HEK293 (cell line): ENCODE results near the gene PEAK3.

Experiments
- CTCF ChIA-PET: fragments of 350-600 bp; formaldehyde crosslinking; extraction: SDS; loops from one replicate; lab custom pipeline; 2021; ENCODE audit warnings: antibody characterized with exemption; lab: Yijun Ruan, JAX
- POLR2A ChIA-PET: fragments of 300-600 bp; formaldehyde crosslinking; extraction: SDS; loops from one replicate; lab custom pipeline; 2020; ENCODE audit warnings: antibody characterized with exemption, inconsistent platforms; lab: Yijun Ruan, JAX
- H3K27ac ChIP-seq: fragments of 200-500 bp; sonication (Bioruptor generic); 2 replicates; pipeline ENCODE4 v1.5.1; 2014; ENCODE audit warnings: low read depth, low read length, control low read depth, inconsistent platforms; ENCODE audit errors: extremely low read depth
- H3K36me3 ChIP-seq, 2 experiments: fragments of 200-500 bp in 1 of 2; sonication (Bioruptor generic) in 1 of 2; 1 replicate in 1 of 2; 2 replicates in 1 of 2; pipeline ENCODE4 v1.5.1; 2014 to 2017; ENCODE audit warnings: inconsistent platforms in 2 of 2, low read length in 2 of 2; ENCODE audit not compliant: control insufficient read depth in 2 of 2, insufficient read depth in 1 of 2
- H3K4me1 ChIP-seq: fragments of 200-500 bp; sonication (Bioruptor generic); 2 replicates; pipeline ENCODE4 v1.5.1; 2014; ENCODE audit warnings: mild to moderate bottlenecking, low read length, inconsistent platforms; ENCODE audit not compliant: control insufficient read depth, insufficient read depth
- H3K4me3 ChIP-seq: 2 replicates; pipeline ENCODE4 v1.5.1; 2011; ENCODE audit warnings: low read depth, mild to moderate bottlenecking, control low read depth, low read length, moderate library complexity
- H3K9me3 ChIP-seq: fragments of 200-500 bp; sonication (Bioruptor generic); 2 replicates; pipeline ENCODE4 v1.5.1; 2014; ENCODE audit warnings: low read depth, low read length, inconsistent platforms; ENCODE audit not compliant: control insufficient read depth, insufficient read depth
- BCL11A ChIP-seq: fragments of 450-650 bp; formaldehyde crosslinking; IDR thresholded peaks from 2 replicates; pipeline ENCODE4 v1.5.1; 2016; ENCODE audit warnings: low read depth, missing biosample characterization, missing genetic modification characterization
- GLIS2 ChIP-seq: fragments of 450-650 bp; formaldehyde crosslinking; IDR thresholded peaks from 2 replicates; pipeline ENCODE4 v1.5.1; 2016; ENCODE audit warnings: missing biosample characterization, missing genetic modification characterization
- IKZF3 ChIP-seq: fragments of 450-650 bp; IDR thresholded peaks from 2 replicates; pipeline ENCODE4 v1.5.0; 2018; ENCODE audit warnings: missing biosample characterization, mild to moderate bottlenecking, missing genetic modification characterization, moderate library complexity
- KLF9 ChIP-seq: fragments of 450-650 bp; formaldehyde crosslinking; IDR thresholded peaks from 2 replicates; pipeline ENCODE4 v1.5.1; 2016; ENCODE audit warnings: missing biosample characterization, missing genetic modification characterization, low read depth
- SETDB1 ChIP-seq: IDR thresholded peaks from one replicate; pipeline ENCODE4 v1.6.1; 2017; ENCODE audit warnings: mild to moderate bottlenecking, low read length, moderate library complexity, mixed read lengths; ENCODE audit not compliant: insufficient read length
- ZFP41 ChIP-seq: fragments of 450-650 bp; formaldehyde crosslinking; IDR thresholded peaks from 2 replicates; pipeline ENCODE4 v1.5.1; 2016; ENCODE audit warnings: missing biosample characterization, missing genetic modification characterization, borderline replicate concordance
- ZNF10 ChIP-seq: fragments of 450-650 bp; formaldehyde crosslinking; IDR thresholded peaks from 2 replicates; pipeline ENCODE4 v1.5.1; 2017; ENCODE audit warnings: missing biosample characterization, missing genetic modification characterization
- ZNF221 ChIP-seq: fragments of 450-650 bp; formaldehyde crosslinking; IDR thresholded peaks from 2 replicates; pipeline ENCODE4 v1.5.1; 2017; ENCODE audit warnings: missing biosample characterization, missing genetic modification characterization, borderline replicate concordance
- ZNF311 ChIP-seq: fragments of 450-650 bp; formaldehyde crosslinking; IDR thresholded peaks from 2 replicates; pipeline ENCODE4 v1.5.1; 2017; ENCODE audit warnings: missing biosample characterization, missing genetic modification characterization, borderline replicate concordance
- ZNF404 ChIP-seq: fragments of 450-650 bp; formaldehyde crosslinking; IDR thresholded peaks from 2 replicates; pipeline ENCODE4 v1.5.1; 2017; ENCODE audit warnings: missing biosample characterization, missing genetic modification characterization
- ZNF423 ChIP-seq: fragments of 450-650 bp; formaldehyde crosslinking; IDR thresholded peaks from 2 replicates; pipeline ENCODE4 v1.5.1; 2016; ENCODE audit warnings: missing biosample characterization, missing genetic modification characterization
- ZNF473 ChIP-seq: fragments of 450-650 bp; formaldehyde crosslinking; IDR thresholded peaks from 2 replicates; pipeline ENCODE4 v1.5.1; 2017; ENCODE audit warnings: missing biosample characterization, missing genetic modification characterization
- ZNF48 ChIP-seq: fragments of 450-650 bp; formaldehyde crosslinking; IDR thresholded peaks from 2 replicates; pipeline ENCODE4 v1.5.1; 2016; ENCODE audit warnings: missing biosample characterization, missing genetic modification characterization
- ZNF514 ChIP-seq: fragments of 450-650 bp; formaldehyde crosslinking; IDR thresholded peaks from 2 replicates; pipeline ENCODE4 v1.5.1; 2016; ENCODE audit warnings: missing biosample characterization, missing genetic modification characterization
- ZNF561 ChIP-seq: fragments of 450-650 bp; IDR thresholded peaks from 2 replicates; pipeline ENCODE4 v1.5.1; 2018; ENCODE audit warnings: missing biosample characterization, missing genetic modification characterization, borderline replicate concordance
- ZNF621 ChIP-seq: fragments of 450-650 bp; formaldehyde crosslinking; IDR thresholded peaks from 2 replicates; pipeline ENCODE4 v1.5.1; 2017; ENCODE audit warnings: missing biosample characterization, missing genetic modification characterization
- ZNF629 ChIP-seq: fragments of 450-650 bp; formaldehyde crosslinking; IDR thresholded peaks from 2 replicates; pipeline ENCODE4 v1.5.1; 2017; ENCODE audit warnings: missing biosample characterization, missing genetic modification characterization
- ZNF677 ChIP-seq: fragments of 450-650 bp; IDR thresholded peaks from 2 replicates; pipeline ENCODE4 v1.5.0; 2018; ENCODE audit warnings: missing biosample characterization, mild to moderate bottlenecking, missing genetic modification characterization, moderate library complexity
- TF ChIP-seq, protein P1 (sequence below): fragments of 450-650 bp; formaldehyde crosslinking; IDR thresholded peaks from 2 replicates; pipeline ENCODE4 v1.5.1; 2016; ENCODE audit warnings: missing biosample characterization, missing genetic modification characterization
- TF ChIP-seq, protein P2 (sequence below): fragments of 450-650 bp; formaldehyde crosslinking; IDR thresholded peaks from 2 replicates; pipeline ENCODE4 v1.5.1; 2016; ENCODE audit warnings: missing biosample characterization, missing genetic modification characterization
- TF ChIP-seq, protein P3 (sequence below): fragments of 450-650 bp; formaldehyde crosslinking; IDR thresholded peaks from 2 replicates; pipeline ENCODE4; 2016; ENCODE audit warnings: missing biosample characterization, missing genetic modification characterization
- TF ChIP-seq, protein P4 (sequence below): fragments of 450-650 bp; formaldehyde crosslinking; IDR thresholded peaks from 2 replicates; pipeline ENCODE4 v1.5.1; 2017; ENCODE audit warnings: missing biosample characterization, missing genetic modification characterization
- TF ChIP-seq, protein P5 (sequence below): fragments of 450-650 bp; formaldehyde crosslinking; IDR thresholded peaks from 2 replicates; pipeline ENCODE4 v1.5.1; 2016; ENCODE audit warnings: missing biosample characterization, missing genetic modification characterization, borderline replicate concordance
- TF ChIP-seq, protein P6 (sequence below): fragments of 450-650 bp; formaldehyde crosslinking; IDR thresholded peaks from 2 replicates; pipeline ENCODE4 v1.5.1; 2016; ENCODE audit warnings: missing biosample characterization, missing genetic modification characterization

PEAK3 gene

DNA sequence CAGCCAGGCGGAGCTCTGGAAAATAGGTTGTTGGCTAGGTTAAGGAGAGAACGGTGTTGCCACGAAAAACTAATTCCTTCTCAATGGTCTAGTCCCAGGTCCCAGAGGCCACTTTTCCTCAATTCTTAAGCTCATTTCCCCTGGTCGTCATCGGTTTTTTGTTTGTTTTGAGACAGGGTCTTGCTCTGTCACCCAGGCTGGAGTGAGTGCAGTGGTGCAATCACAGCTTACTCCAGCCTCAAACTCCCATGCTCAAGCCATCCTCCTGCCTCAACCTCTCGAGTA, 44.2 kb downstream of the PEAK3 start (continued):
- TF ChIP-seq SETDB1 (no peak), ZNF473 (tag by site-specific recombination) (no peak), ZFP41 (tag by site-specific recombination) (no peak), ZNF311 (tag by site-specific recombination) (no peak), ZNF10 (tag by site-specific recombination) (no peak), ZNF629 (tag by site-specific recombination) (0 out of 2 replicates have a peak, but pooled peaks have one; percentile 2), ZNF404 (no peak), GLIS2 (tag by site-specific recombination) (no peak), IKZF3 (no peak), ZNF221 (no peak), KLF9 (tag by site-specific recombination) (0 out of 2 replicates have a peak, but pooled peaks have one; percentile 23), BCL11A (tag by site-specific recombination) (no peak)
- TF ChIP-seq, protein P1, sequence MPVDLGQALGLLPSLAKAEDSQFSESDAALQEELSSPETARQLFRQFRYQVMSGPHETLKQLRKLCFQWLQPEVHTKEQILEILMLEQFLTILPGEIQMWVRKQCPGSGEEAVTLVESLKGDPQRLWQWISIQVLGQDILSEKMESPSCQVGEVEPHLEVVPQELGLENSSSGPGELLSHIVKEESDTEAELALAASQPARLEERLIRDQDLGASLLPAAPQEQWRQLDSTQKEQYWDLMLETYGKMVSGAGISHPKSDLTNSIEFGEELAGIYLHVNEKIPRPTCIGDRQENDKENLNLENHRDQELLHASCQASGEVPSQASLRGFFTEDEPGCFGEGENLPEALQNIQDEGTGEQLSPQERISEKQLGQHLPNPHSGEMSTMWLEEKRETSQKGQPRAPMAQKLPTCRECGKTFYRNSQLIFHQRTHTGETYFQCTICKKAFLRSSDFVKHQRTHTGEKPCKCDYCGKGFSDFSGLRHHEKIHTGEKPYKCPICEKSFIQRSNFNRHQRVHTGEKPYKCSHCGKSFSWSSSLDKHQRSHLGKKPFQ: no peak
- TF ChIP-seq, protein P2, sequence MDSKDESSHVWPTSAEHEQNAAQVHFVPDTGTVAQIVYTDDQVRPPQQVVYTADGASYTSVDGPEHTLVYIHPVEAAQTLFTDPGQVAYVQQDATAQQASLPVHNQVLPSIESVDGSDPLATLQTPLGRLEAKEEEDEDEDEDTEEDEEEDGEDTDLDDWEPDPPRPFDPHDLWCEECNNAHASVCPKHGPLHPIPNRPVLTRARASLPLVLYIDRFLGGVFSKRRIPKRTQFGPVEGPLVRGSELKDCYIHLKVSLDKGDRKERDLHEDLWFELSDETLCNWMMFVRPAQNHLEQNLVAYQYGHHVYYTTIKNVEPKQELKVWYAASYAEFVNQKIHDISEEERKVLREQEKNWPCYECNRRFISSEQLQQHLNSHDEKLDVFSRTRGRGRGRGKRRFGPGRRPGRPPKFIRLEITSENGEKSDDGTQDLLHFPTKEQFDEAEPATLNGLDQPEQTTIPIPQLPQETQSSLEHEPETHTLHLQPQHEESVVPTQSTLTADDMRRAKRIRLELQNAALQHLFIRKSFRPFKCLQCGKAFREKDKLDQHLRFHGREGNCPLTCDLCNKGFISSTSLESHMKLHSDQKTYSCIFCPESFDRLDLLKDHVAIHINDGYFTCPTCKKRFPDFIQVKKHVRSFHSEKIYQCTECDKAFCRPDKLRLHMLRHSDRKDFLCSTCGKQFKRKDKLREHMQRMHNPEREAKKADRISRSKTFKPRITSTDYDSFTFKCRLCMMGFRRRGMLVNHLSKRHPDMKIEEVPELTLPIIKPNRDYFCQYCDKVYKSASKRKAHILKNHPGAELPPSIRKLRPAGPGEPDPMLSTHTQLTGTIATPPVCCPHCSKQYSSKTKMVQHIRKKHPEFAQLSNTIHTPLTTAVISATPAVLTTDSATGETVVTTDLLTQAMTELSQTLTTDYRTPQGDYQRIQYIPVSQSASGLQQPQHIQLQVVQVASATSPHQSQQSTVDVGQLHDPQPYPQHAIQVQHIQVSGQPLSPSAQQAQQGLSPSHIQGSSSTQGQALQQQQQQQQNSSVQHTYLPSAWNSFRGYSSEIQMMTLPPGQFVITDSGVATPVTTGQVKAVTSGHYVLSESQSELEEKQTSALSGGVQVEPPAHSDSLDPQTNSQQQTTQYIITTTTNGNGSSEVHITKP (tag by site-specific recombination): peak; percentile 85
- TF ChIP-seq, protein P3, sequence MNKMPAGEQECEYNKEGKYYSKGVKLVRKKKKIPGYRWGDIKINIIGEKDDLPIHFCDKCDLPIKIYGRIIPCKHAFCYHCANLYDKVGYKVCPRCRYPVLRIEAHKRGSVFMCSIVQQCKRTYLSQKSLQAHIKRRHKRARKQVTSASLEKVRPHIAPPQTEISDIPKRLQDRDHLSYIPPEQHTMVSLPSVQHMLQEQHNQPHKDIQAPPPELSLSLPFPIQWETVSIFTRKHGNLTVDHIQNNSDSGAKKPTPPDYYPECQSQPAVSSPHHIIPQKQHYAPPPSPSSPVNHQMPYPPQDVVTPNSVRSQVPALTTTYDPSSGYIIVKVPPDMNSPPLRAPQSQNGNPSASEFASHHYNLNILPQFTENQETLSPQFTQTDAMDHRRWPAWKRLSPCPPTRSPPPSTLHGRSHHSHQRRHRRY (tag by site-specific recombination): no peak

DNA sequence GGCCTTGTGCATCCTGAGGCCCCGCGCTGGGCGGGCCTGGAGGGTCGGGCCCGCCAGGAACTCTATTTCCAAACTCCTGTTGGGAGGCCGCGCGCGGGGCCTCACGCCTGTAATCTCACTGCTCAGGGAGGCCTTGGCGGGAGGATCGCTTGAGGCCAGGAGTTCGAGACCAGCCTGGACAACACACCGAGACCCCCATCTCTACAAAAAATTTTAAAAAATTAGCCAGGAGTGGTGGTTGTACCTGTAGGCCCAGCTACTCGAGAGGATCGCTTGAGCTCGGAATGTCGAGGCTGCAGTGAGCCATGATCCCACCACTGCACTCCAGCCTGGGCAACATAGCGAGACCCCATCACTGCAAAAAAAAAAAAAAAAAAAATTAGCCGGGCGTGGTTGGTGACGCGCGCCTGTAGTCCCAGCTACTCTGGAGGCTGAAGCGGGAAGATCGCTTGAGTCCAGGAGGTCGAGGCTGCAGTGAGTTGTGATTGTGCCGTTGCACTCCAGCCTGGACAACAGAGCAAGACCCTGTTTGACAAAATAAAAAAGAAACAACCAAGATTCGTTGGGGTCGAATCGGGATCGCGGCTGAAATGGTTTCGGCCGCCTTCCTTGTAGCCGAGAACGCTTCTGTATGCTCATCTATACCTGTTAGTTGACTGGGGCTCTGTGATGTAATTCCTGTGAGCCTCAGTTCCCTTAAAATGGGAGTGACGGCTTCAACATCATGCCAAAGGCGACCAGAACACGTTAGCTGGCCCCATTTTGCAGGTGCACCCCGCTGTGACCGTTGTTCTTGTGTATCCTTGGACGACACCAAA, 44.7 kb downstream of the PEAK3 start:
- ChIA-PET POLR2A (interaction anchor here (0.5 to 2.5 kb wide), 3 partner anchors 12 to 81 kb away, joined by 3 to 14 read pairs (median 5); partner anchors contain the start of gene AMH), CTCF (interaction anchor here (0.6 to 4.5 kb wide), 9 partner anchors 22 to 400 kb away, joined by 3 to 29 read pairs (median 3); no protein-coding TSS in a partner anchor)
- Histone ChIP-seq H3K4me3 (peak overlapping the region; percentile 84), H3K9me3 (no peaks in the 10 kb centered on the region), H3K36me3 (peaks cover 4 to 51% of the 10 kb centered on the region in 2 experiments; a peak in 2 of 3 replicates), H3K4me1 (peaks cover 4% of the 10 kb centered on the region; the same call in 1 of the 2 replicates), H3K27ac (peak overlapping the region; percentile 95)
- TF ChIP-seq ZNF561 (tag by site-specific recombination) (no peak; the same call in 1 of the 2 replicates), ZNF423 (tag by site-specific recombination) (no peak), ZNF48 (tag by site-specific recombination) (no peak), ZNF404 (no peak), ZNF514 (tag by site-specific recombination) (no peak), ZNF621 (no peak), ZNF677 (tag by site-specific recombination) (no peak)
- TF ChIP-seq, protein P4, sequence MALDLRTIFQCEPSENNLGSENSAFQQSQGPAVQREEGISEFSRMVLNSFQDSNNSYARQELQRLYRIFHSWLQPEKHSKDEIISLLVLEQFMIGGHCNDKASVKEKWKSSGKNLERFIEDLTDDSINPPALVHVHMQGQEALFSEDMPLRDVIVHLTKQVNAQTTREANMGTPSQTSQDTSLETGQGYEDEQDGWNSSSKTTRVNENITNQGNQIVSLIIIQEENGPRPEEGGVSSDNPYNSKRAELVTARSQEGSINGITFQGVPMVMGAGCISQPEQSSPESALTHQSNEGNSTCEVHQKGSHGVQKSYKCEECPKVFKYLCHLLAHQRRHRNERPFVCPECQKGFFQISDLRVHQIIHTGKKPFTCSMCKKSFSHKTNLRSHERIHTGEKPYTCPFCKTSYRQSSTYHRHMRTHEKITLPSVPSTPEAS (tag by site-specific recombination): no peak
- TF ChIP-seq, protein P5, sequence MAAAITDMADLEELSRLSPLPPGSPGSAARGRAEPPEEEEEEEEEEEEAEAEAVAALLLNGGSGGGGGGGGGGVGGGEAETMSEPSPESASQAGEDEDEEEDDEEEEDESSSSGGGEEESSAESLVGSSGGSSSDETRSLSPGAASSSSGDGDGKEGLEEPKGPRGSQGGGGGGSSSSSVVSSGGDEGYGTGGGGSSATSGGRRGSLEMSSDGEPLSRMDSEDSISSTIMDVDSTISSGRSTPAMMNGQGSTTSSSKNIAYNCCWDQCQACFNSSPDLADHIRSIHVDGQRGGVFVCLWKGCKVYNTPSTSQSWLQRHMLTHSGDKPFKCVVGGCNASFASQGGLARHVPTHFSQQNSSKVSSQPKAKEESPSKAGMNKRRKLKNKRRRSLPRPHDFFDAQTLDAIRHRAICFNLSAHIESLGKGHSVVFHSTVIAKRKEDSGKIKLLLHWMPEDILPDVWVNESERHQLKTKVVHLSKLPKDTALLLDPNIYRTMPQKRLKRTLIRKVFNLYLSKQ (tag by site-specific recombination): 0 out of 2 replicates have a peak, but pooled peaks have one; percentile 9
- TF ChIP-seq, protein P6, sequence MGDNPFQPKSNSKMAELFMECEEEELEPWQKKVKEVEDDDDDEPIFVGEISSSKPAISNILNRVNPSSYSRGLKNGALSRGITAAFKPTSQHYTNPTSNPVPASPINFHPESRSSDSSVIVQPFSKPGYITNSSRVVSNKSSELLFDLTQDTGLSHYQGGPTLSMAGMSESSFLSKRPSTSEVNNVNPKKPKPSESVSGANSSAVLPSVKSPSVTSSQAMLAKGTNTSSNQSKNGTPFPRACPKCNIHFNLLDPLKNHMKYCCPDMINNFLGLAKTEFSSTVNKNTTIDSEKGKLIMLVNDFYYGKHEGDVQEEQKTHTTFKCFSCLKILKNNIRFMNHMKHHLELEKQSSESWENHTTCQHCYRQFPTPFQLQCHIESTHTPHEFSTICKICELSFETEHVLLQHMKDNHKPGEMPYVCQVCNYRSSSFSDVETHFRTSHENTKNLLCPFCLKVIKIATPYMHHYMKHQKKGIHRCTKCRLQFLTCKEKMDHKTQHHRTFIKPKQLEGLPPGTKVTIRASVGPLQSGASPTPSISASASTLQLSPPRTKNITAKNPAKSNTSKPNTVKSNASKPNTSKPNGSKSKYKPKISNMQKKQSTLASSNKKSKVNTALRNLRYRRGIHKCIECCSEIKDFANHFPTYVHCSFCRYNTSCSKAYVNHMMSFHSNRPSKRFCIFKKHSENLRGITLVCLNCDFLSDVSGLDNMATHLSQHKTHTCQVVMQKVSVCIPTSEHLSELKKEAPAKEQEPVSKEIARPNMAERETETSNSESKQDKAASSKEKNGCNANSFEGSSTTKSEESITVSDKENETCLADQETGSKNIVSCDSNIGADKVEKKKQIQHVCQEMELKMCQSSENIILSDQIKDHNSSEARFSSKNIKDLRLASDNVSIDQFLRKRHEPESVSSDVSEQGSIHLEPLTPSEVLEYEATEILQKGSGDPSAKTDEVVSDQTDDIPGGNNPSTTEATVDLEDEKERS: no peak; the same call in 1 of the 2 replicates
